GM21737 (cell line): Measurements from ENCODE around the gene DNAJC27.
"Not testable (repeated sequence)": the region's sequence is repeated elsewhere in the genome, so short reads cannot be mapped to it uniquely, and the experiment has no call there.

Experiments used
- ATAC-seq: cut with Tn5 transposase; IDR thresholded peaks from one replicate; pipeline ENCODE4 v1.9.1; 2021; ENCODE audit warnings: mild to moderate bottlenecking, moderate library complexity; ENCODE audit not compliant: unreplicated experiment

DNAJC27 gene

DNA sequence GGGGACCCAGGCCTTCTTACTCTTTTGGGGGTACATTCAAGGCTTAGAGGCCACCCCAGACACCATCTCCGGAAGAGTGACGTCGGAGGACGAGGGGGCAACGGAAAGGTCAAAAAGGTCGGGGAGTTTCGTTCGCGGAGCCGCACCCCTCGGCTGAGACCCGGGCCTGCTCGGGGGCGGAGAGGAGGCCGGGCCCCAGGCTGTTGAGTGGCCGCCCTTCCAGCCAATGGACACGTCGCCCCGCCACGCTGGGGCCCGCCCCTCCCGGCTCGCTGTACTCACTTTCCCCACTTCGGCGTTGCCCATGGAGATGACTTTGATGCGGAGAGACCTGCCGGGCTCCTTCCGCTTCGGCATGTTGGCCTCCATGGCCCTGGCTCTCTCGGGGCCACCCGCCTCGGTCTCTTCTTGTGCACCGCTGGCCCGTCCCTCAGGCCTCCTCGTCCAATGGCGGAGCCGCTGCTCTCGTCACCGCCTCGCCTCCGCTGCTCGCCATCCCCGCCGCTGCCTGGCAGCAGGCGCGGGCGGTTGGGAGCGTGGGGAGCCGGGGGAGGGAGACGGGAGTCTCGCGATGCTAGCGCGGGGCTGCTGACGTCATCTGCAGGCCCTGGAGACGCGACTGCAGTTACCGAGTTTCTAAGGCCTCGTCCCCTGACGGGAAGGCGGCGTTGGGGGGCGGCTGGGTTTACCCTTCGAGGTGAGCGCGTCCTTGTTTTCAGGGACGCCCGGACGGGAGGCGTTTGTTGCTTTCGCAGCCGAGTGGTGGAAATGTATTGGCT is at the start of gene DNAJC27:
DNAJC27 (minus strand) TSS at position 420 of the 779 bp plus-strand sequence; CDS start at position 369, 51 bp downstream.
- ATAC-seq: peak; percentile 92

DNA sequence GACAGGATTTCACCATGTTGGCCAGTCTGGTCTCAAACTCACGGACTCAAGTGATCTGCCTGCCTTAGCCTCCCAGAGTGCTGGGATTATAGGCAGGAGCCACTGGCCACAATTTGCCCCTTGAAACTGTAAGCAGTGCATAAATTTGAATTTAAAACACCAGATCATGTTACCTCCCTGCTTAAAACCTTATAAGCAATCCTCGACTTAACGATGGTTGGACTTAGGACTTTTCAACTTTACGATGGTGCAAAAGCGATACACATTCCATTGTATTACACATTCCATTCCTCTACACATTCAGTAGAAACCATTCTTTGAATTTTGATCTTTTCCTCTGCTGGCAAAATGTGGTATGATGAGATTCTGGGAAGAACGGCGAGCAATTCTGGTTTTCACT is 46.9 kb upstream of the DNAJC27 start:
- ATAC-seq: no peak

DNA sequence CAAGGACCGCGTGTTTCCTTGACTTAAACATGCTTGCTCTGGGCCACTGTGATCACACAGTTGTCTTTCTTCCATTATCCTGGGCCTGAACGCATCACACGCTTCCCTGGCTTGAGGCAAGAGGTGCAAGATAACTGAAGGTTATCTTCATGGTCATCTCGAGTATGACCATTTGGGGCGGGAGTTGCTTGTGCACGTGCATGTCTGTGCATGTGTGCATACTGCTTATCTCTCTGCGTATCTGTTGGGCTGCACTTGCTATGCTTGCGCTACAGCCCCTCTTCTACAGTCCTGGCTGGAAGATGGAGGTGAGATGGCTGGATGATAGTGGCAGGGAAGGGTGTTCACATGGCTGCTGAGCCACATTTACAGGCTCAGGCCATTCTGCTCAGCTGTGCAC is 42.9 kb upstream of the DNAJC27 start:
- ATAC-seq: no peak

DNA sequence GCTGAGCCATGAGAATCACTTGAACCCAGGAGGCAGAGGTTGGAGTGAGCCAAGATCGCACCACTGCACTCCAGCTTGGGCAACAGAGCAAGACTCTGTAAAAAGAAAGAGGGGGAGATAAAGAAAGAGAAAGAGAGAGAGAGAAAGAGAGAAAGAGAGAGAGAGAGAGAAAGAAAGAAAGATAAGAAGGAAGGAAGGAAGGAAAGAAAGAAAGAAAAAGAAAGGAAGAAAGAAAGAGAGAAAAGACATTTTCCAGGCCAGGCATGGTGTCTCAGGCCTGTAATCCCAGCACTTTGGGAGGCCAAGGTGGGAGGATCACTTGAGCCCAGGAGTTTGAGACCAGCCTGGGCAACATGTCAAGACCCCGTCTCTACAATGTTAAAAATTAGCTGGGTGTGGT is 39.6 kb upstream of the DNAJC27 start:
- ATAC-seq: not testable (repeated sequence)

DNA sequence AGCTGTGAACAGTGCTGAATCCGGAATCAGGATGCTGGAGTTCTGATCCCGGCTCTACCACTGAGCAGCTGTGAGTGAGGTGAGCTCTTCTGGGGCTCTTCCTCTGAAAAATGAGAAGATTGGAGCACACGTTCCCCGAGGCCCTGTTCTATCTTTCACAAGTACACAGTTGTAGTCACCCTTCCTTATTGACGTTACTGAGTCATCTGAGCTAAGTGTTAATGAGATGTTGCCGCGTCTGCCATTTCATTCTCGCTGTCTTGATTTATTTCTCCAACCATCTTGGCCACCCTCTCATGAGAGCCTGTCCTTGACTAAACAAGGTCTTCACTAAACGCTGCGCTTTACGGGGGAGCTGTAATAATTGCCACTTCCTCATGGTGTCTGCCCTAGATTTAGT is 38.2 kb upstream of the DNAJC27 start:
- no peak for ATAC-seq

DNA sequence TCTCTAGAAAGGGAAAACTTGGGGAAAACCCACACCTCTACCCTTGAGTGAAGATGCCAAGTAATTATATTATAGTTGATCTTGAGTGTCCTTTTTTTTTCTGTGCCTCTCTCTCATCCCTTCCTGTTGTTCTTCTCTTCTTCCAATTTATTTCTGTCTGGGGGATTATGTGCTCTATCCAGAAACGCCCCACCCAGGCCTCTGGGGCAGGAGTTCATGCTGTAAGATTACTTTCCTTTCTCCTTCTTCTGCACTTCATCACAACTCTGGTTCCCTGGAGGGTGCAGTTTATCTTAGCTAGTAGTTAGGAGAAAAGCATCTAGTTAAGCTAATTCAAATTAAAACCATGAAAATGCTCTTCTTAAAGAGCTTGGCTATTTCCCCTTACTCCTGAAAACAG is 30.3 kb upstream of the DNAJC27 start:
- ATAC-seq: no peak

DNA sequence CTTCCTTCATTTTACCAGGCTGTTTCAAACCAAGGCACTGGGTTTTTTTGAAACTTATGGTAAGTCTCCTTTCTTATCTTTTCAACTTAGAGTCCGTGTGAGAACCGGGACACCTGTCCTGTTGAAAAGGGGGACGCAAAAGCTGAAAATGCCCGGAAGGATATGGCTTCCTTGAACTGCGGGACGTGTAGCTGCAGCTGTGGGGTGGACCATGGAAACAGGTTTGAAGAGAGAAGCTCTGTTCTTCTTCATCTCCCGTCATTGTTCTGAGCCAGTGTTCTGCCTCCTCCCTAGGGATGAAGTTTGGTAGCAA is 29.5 kb upstream of the DNAJC27 start:
- no peak for ATAC-seq

DNA sequence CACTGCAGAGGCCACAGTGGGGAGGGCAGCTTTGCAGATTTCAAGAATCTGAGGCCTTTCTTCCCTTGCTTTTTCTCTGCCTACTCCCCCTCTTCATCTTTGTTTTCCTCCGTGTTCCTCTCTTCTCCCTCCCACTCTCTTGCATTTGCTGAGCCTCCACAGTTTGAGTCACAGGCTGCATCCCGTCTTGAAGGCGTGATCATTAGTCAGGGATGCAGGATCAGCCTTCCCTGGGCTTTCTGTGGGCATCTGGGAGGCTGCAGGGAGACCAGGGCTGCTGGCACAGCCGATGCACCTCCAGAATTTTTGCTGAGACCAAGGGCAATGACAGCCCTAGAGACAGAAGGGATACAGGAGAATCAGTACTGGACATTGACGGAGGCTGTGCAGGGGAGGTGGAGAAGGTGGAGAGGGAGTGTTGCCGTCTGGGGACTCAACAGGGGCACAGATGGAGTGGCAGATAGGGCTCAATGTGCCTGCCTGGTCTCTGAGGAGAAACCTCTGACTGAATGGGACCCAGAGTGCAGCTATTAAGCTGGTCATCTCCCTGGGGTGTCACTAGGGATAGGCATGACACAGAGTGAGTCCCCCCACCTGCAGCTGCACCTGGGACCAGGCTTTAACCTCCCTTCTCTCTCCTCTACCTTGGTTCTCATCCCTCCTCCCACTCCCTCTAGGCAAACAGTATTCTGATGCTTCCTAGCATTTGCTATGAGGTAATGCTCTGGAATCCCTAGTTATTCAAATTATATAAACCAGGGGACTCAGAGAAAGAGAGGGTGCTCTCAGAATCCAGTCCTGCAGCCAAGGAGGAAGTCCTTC is 29.0 kb upstream of the DNAJC27 start:
- no peak for ATAC-seq

DNA sequence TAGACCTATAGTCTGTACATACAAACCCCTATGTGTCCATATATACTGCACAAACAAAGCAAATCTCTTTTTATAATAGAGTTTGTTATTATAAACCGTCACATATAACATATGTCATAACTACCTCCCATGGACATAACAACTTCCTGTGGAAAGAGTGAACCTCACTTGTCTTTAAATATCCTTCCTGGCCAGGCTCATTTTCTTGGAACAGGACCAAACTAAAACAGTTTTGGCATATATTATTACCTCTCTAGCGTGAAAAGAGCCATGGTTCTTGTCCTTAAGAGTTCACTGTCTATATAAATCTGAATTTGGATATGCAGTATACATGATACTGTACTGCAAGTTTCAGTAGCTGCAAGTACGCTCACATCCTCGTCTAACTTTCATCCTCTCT is 28.3 kb upstream of the DNAJC27 start:
- no peak for ATAC-seq

DNA sequence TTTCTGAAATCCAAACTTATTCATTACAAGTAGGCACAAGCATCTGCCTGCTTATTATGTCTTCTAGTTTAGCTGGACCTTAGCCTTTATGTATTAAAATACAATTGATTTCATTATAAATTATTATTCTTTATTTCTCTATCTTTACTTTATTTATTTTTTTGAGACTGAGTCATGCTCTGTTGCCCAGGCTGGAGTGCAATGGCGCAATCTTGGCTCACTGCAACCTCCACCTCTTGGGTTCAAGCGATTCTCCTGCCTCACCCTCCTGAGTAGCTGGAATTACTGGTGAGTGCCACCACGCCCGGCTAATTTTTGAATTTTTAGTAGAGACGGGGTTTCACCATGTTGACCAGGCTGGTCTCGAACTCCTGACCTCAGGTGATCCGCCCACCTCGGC is 27.3 kb upstream of the DNAJC27 start:
- not testable (repeated sequence) for ATAC-seq

DNA sequence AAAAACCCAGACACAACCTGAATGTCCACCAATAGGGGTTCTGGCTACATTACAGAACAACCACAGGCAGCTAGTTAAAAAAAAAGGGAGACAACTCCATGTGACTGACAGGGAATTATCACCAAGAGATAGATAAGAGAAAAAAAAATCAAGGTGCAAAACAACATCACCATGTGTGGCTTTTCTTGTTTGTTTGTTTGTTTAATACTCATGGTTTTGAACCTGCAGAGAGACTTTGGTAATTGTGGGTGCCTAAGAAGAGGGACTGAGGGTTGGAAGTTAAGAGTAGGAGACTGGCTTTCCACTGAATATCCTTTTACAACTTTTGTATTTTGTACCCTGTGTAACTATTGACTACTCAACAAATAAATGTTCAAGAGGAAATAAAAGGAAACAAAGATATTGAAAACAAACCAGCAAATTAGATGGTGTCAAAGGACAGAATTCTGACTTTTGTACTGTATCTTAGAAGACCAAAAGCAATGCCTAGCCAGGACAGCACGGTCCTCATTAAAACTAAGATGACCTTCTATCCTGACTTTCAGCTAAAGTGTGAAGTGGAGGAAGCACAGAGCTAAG is 22.5 kb upstream of the DNAJC27 start:
- ATAC-seq: no peak

DNA sequence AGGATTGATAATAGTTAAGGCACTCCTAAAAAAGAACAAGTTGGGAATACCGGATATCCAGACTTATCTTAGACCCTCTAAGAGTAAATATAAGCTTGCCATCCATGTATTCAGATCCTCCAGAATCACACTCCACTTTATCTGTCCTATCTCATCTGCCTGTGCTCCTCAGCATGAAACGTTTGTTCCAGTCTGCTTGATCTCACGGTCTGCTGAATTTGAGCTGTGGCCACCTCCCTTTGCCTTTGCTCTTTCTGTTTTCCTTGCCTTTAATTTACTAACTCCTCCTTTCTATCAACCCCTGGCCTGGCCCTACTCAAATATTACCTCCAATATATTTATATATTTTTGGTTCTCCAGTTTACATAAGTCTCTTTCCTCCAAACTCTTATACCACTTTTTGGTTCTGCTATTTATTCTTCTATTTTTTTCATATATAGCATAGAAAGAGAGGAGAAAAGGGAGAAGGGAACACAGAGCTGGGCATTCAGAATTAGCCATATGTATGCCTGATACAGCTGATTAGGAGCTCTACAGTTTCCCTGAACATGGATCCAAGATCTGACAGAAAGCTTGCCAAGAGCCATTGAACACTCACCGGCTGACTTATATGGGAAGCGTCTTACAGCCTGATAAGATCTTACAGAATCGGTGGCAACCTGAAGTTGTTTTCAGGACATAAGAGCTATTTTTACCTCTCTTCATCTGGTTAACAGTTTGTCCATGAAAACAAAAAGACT is 21.8 kb upstream of the DNAJC27 start:
- ATAC-seq: no peak

DNA sequence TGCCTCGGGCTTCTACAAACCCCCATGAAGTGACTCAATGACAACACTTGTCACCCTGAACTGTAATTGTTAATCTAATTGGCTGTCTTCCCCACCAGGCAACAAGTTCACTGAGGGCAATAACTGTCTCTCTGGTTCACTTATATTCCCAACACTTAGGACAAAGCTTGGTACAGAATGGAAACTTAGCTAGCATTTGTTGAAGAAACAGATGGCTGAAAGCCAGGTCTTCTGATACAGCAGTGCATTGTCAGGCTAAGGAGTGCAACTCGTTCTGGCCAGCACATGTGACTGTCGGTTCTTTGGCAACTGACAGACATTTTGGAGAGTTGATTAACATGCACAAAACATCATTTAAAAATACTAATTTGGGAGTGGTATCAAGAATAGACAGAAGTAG is 14.6 kb upstream of the DNAJC27 start:
- ATAC-seq: no peak

DNA sequence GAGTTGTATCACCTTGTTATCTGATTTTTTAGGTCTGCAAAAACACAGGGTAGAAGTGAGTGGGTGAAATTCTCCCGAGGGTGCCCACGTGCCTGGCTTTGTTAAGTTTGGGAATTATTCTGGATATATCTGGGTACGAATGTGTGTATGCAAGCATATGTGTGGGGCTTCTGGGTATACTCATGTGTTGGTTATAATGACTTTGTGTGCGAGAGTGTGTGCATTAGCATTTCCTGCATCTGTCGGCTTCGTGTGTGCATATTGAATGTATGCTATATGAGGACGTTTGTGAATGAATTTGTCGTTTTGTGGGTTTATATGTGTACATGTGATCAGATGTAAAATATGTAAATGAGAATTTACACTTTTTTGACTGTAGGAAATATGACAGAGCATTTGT is 13.8 kb upstream of the DNAJC27 start:
- no peak for ATAC-seq

DNA sequence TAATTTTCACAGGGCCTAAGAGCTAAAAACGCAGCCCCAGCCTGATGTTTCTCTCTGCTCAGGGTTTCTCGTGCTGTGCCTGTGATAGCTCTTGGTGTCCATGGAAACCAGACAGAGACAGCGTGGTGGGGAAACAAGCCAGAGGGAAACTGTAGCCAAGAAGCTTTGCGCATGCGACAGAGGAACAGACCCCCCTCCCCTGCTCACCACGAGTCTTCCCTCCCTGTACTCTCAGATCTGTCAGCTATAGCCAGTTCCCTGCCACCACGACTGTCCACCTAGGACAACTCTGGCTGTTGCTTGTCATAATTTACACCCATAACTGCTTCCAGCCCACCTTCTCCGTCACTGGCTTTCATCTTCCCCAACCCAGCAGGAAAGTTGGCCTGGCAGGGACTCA is 13.2 kb upstream of the DNAJC27 start:
- ATAC-seq: no peak

DNA sequence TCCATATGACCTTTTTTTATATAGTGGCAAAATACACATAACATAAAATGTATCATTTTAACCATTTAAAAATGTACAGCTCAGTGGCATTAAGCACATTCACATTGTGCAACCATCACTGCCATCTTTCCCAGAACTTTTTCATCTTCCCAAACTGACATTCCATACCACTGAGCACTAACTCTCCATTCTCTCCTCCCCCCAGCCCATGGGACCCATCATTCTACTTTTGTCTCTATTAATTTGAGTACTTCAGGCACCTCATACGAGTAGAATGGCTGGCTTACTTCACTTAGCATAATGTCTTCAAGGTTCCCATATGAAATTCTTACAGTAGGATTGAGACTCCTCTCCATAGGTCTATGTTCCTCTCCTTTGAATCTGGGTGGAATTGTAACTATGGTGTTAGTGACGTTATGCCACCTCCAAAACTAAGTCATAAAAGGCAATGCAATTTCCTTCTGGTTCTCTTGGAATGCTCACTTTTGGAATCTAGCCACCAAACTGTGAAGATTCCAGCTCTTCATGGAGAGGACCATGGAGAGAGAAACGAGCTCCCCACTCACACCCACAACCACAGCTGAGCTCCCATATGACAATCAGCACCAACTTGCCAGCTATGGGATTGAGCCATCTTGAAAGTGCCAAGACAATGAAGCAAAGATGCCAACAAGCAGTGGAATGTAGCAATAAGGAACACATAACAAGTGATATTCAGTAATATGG is 9.8 kb upstream of the DNAJC27 start:
- no peak for ATAC-seq

DNA sequence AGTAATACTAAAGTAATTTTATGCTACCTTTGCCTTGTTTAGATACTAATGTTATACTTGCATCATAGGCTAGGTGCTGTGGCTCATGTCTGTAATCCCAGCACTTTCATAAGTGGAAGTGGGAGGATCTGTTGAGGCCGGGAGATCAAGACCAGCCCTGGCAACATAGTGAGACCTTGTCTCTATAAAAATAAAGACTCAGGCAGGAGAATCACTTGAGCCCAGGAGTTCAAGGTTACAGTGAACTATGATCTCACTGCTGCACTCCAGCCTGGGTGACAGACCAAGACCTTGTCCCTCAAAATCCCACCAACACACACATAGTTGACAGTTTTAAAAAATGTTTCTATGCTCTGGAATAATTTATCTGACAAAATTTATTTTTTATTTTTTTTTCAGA is 6.9 kb upstream of the DNAJC27 start:
- ATAC-seq: no peak

DNA sequence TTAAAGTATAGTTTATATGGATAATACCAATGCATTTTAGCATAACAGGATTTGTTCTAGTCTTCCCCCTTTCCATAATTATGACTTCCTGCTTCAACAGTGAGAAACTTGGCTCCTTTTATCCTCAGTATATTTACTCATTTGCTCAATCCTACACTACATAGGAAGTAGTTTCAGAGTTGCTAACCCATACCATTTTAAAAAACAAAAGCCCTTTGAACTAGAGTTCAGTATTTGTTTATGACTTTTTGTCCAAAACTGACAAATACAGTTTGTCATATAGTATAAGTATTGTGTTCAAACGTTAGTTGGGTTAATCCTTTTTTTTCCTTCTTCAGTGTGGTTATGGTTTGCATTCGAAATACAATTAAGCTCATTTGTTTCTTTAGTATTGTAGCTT is 5.9 kb upstream of the DNAJC27 start:
- no peak for ATAC-seq

DNA sequence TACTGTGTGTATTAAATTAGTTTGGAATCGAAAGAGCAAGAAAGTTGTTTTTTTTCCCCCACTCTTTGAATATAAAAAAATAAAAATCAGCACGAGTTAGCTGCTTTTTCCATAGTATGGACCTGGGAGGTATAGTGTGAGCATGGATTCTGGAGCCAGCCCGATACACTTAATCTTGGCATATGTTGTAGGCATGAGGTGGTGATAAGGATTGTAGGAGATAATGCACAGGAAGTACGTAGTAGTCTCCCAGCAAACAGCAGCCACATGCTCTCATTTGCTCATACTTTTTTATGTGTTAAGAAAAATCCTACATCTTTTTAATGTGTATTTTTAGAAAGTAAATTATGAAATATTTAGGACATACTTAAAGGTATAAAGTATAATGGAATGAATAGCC is 2.1 kb upstream of the DNAJC27 start:
- ATAC-seq: no peak

DNA sequence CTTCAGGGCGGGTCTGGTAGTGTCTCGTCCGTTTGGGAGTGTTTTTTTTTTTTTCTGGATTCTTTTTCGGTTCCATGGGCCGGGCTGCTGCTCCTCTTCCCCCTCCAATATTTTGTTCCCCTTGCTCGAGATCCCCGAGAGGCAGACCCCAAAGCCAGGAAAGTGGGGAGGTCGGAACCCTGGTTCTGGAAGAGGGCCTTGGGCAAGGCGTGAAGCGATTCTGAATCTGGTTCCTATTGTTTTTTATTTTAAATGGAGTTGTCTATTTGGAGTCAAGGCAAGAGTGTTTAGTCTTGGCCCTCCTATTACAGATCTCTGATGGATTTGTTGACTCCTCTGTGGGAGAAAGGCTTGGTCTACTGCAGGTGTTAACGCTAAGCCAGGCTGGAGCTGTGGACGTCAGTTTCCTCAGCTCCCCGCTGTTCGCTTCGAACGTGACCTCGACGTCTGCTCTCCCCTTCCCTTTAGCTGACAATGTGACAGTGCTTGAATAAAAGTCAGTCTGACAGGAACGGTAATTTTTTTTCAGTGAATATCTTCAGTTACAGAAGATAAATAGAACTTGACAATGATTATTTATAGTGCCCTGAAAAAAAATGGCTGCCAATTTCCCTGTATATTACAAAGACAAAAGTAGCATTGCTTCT is 683 bp upstream of the DNAJC27 start:
- ATAC-seq: no peak

DNA sequence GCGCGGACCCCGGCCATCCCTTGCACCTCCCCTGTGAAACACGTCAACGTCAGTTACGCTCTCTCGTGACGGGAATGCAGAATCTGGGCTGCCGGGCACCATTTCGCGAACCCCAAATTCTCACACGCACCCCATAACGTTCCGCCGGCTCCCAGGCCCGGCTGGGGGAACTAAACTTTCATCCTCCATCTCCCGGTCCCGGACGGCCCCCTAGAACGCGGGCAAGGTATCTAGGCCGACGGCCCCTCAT is 544 bp downstream of the DNAJC27 start:
- no peak for ATAC-seq
